Endothelial cell of umbilical vein (primary cell): ENCODE results near the gene KIF9. TPM values are rescaled to one million over a fixed set of nuclear protein-coding genes. Genes with fewer than 3 reads are reported as not detected.
"Not testable (repeated sequence)": the region's sequence is repeated elsewhere in the genome, so short reads cannot be mapped to it uniquely, and the experiment has no call there.

ENCODE experiments used
- BruUV-seq: library from RNA; stranded (reverse); fragments of 400-500 nt; replicated peaks from 2 replicates; lab custom pipeline; 2021; lab: Mats Ljungman, UMichigan
- CTCF ChIA-PET: fragments of 300-600, 350-600 bp; sonication (Branson Sonifier 250); formaldehyde crosslinking; loops from one replicate; lab custom pipeline; 2021; ENCODE audit warnings: antibody characterized with exemption, inconsistent platforms; lab: Charles Lee
- POLR2A ChIA-PET: fragments of 300-600, 350-600 bp; sonication (Branson Sonifier 250); formaldehyde crosslinking; loops from one replicate; lab custom pipeline; 2021; ENCODE audit warnings: antibody characterized with exemption, inconsistent platforms; lab: Charles Lee
- DNase-seq: peaks from one replicate; pipeline ENCODE4 v3.0.0-alpha.2; 2011; ENCODE audit warnings: low read depth, low spot score
- FAIRE-seq: peaks from 2 replicates; lab custom pipeline; 2011; peaks lifted over from hg19 to GRCh38; lab: Jason Lieb, UNC
- H2AFZ ChIP-seq: 2 replicates; pipeline ENCODE4 v1.6.0; 2012; ENCODE audit warnings: low read depth, low read length, control low read depth, inconsistent platforms
- H3K27ac ChIP-seq: 2 replicates; pipeline ENCODE4 v1.5.1; 2011; ENCODE audit warnings: low read depth, mild to moderate bottlenecking, control low read depth, low read length, moderate library complexity; ENCODE audit not compliant: insufficient read depth
- H3K27me3 ChIP-seq, 2 experiments: 2 replicates each; pipeline versions ENCODE4 v1.6.0 to v1.6.1; 2011; ENCODE audit warnings: low read length in 2 of 2, mixed read lengths in 1 of 2; ENCODE audit not compliant: control insufficient read depth in 2 of 2, insufficient read depth in 2 of 2
- H3K36me3 ChIP-seq, 2 experiments: 2 replicates in 1 of 2; 3 replicates in 1 of 2; pipeline ENCODE4 v1.5.1; 2011; ENCODE audit warnings: low read length in 2 of 2, mild to moderate bottlenecking in 1 of 2, moderate library complexity in 1 of 2; ENCODE audit not compliant: control insufficient read depth in 2 of 2, insufficient read depth in 2 of 2; ENCODE audit errors: extremely low read depth in 1 of 2
- H3K4me1 ChIP-seq: 3 replicates; pipeline ENCODE4 v1.5.1; 2011; ENCODE audit warnings: mild to moderate bottlenecking, low read length; ENCODE audit not compliant: control insufficient read depth, insufficient read depth; ENCODE audit errors: extremely low read depth
- H3K4me2 ChIP-seq: 2 replicates; pipeline ENCODE4 v1.6.1; 2011; ENCODE audit warnings: low read length, control low read depth, mixed read lengths; ENCODE audit not compliant: insufficient read depth
- H3K4me3 ChIP-seq, 3 experiments: fragments of 200-600 bp in 1 of 3; sonication (generic), shearing (Covaris generic) in 1 of 3; replicated peaks in 1 of 3; 2 replicates each; pipeline ENCODE4 v1.5.1; 2011 to 2016; ENCODE audit warnings: control low read depth in 3 of 3, low read length in 3 of 3, mild to moderate bottlenecking in 2 of 3, inconsistent platforms in 1 of 3, low read depth in 1 of 3, moderate library complexity in 1 of 3; ENCODE audit not compliant: insufficient read depth in 1 of 3
- H3K79me2 ChIP-seq: 2 replicates; pipeline ENCODE4 v1.6.0; 2012; ENCODE audit warnings: low read length, inconsistent platforms; ENCODE audit not compliant: control insufficient read depth, insufficient read depth
- H3K9ac ChIP-seq: replicated peaks from 2 replicates; pipeline ENCODE3; 2011; ENCODE audit warnings: low read length, control low read depth; ENCODE audit not compliant: insufficient read depth; ENCODE audit errors: extremely low read depth
- H3K9me1 ChIP-seq: replicated peaks from 3 replicates; pipeline ENCODE4 v1.6.0; 2011; ENCODE audit warnings: mild to moderate bottlenecking, low read length; ENCODE audit not compliant: control insufficient read depth, insufficient read depth; ENCODE audit errors: extremely low read depth
- H3K9me3 ChIP-seq: replicated peaks from 2 replicates; pipeline ENCODE4 v1.5.1; 2012; ENCODE audit warnings: low read length, inconsistent platforms; ENCODE audit not compliant: control insufficient read depth, insufficient read depth
- H4K20me1 ChIP-seq: replicated peaks from 2 replicates; pipeline ENCODE3; 2011; ENCODE audit warnings: mild to moderate bottlenecking, low read length; ENCODE audit not compliant: control insufficient read depth, insufficient read depth; ENCODE audit errors: extremely low read depth
- EZH2 ChIP-seq: IDR thresholded peaks from 2 replicates; pipeline ENCODE4 v1.6.1; 2012; ENCODE audit warnings: borderline replicate concordance, low read depth, mild to moderate bottlenecking, moderate library complexity, low read length, inconsistent platforms; ENCODE audit not compliant: severe bottlenecking
- FOS ChIP-seq: IDR thresholded peaks from 2 replicates; pipeline ENCODE4 v1.6.1; 2011; ENCODE audit warnings: mild to moderate bottlenecking, low read length, moderate library complexity, borderline replicate concordance; ENCODE audit not compliant: insufficient read depth
- GATA2 ChIP-seq: IDR thresholded peaks from 2 replicates; pipeline ENCODE4 v1.7.0; 2011; ENCODE audit warnings: low read depth, mild to moderate bottlenecking, moderate library complexity, mixed read lengths, low read length; ENCODE audit not compliant: insufficient read length, insufficient read depth
- JUN ChIP-seq: IDR thresholded peaks from 2 replicates; pipeline ENCODE4 v1.6.1; 2011; ENCODE audit warnings: borderline replicate concordance, low read depth; ENCODE audit not compliant: insufficient read length, insufficient read depth
- MAX ChIP-seq: IDR thresholded peaks from 2 replicates; pipeline ENCODE4 v1.6.1; 2011; ENCODE audit not compliant: insufficient read depth, insufficient read length
- POLR2A ChIP-seq: IDR thresholded peaks from 2 replicates; pipeline ENCODE4 v1.6.1; 2012; ENCODE audit warnings: low read depth, mild to moderate bottlenecking, control low read depth, low read length
- dilution Hi-C: fragments of 300-500 bp; cut with MboI; formaldehyde crosslinking; loops from one replicate; pipeline ENCODE4 v1.15.0; 2019; ENCODE audit warnings: low sequenced_read_pairs; ENCODE audit not compliant: extremely low pct_ligation_motif_present
- intact Hi-C: fragments of 100-400 bp; cut with micrococcal nuclease; formaldehyde crosslinking; loops from one replicate; pipeline ENCODE4 v1.10.0; 2022
- polyA plus RNA-seq, 4 experiments: library from polyadenylated mRNA; depleted of rRNA in 3 of 4; stranded (reverse) in 3 of 4; unstranded in 1 of 4; fragments of >200 nt; gene quantifications; 2 replicates each; pipeline versions ENCODE4 v1.2.1 to v1.2.3, GENCODE V29; 2011 to 2012; ENCODE audit warnings: missing spikeins in 1 of 4
- total RNA-seq: library from RNA; stranded (reverse); gene quantifications from 2 replicates; pipeline ENCODE4 v1.2.3, GENCODE V29; 2021

KIF9 gene
- total and polyA plus RNA-seq, 2 donors (not counting 3 experiments of a cell fraction or from before 2014, with no cell fraction given) = 20.5 to 22.4 TPM

- dilution Hi-C loops (no loop called here), intact Hi-C loops (no loop called here)
- no TSS peak for BruUV-seq
- no peaks in the 10 kb centered on the region for H3K9me3 ChIP-seq
- no peak overlapping the region for H3K27ac ChIP-seq
- H3K9ac ChIP-seq = no peak overlapping the region
- DNase-seq (no peak), FAIRE-seq (no peak)
- TF ChIP-seq JUN (no peak), POLR2A (no peak), FOS (no peak), MAX (no peak), GATA2 (no peak), EZH2 (no peak)
- ChIA-PET POLR2A (no interaction called here), CTCF (interaction anchor here (1.7 to 2.4 kb wide), 2 partner anchors 12 to 30 kb away, joined by 5 to 14 read pairs; no protein-coding TSS in a partner anchor)
- H3K79me2 ChIP-seq = peaks cover 60% of the 10 kb centered on the region
- H3K4me3 ChIP-seq = no peak overlapping the region
- no peak overlapping the region for H2AFZ ChIP-seq
- no peaks in the 10 kb centered on the region for H3K27me3 ChIP-seq
- H3K36me3 ChIP-seq = peaks cover 2% of the 10 kb centered on the region in 2 experiments
- no peaks in the 10 kb centered on the region for H3K9me1 ChIP-seq
- H4K20me1 ChIP-seq = no peaks in the 10 kb centered on the region
- H3K4me2 ChIP-seq = no peak overlapping the region
- H3K4me1 ChIP-seq = peaks cover 7% of the 10 kb centered on the region
Observed at GRCh38 chr3:47293822-47294221, 11.2 kb upstream of the KIF9 start.

- H3K36me3 ChIP-seq, H3K4me2 ChIP-seq, H4K20me1 ChIP-seq, intact Hi-C loops, H3K4me3 ChIP-seq, H3K4me1 ChIP-seq, BruUV-seq, H3K9me3 ChIP-seq, POLR2A ChIA-PET, FAIRE-seq, H2AFZ ChIP-seq, H3K27me3 ChIP-seq, H3K27ac ChIP-seq, H3K9me1 ChIP-seq, dilution Hi-C loops, DNase-seq, H3K9ac ChIP-seq: not testable (repeated sequence)
- H3K79me2 ChIP-seq = peaks cover 60% of the 10 kb centered on the region
- CTCF ChIA-PET = interaction anchor here (0.7 to 2.5 kb wide), 4 partner anchors 9 to 33 kb away, joined by 3 to 8 read pairs (median 4); partner anchors contain the start of gene KLHL18
Observed at GRCh38 chr3:47291754-47292420, 9.3 kb upstream of the KIF9 start.
